Smooth muscle cell (in vitro differentiated cells): Measurements from ENCODE around the gene ODAPH. TPM values are rescaled to one million over a fixed set of nuclear protein-coding genes. Genes with fewer than 3 reads are reported as not detected.
A peak's percentile ranks its signal among the peaks of the same experiment; 100 is the strongest.
"Not testable (repeated sequence)": the region's sequence is repeated elsewhere in the genome, so short reads cannot be mapped to it uniquely, and the experiment has no call there.

Experiments used
- DNase-seq: peaks from one replicate; lab custom pipeline; 2025; ENCODE audit not compliant: unreplicated experiment; lab: John Stamatoyannopoulos, UW
- H2AFZ ChIP-seq: fragments of 200-600 bp; sonication (generic); 2 replicates; pipeline ENCODE4 v1.6.0; 2016; ENCODE audit warnings: antibody characterized with exemption, low read depth, mild to moderate bottlenecking
- H3F3A ChIP-seq: fragments of 200-600 bp; sonication (generic); 2 replicates; pipeline ENCODE4 v1.6.0; 2017; ENCODE audit warnings: antibody characterized with exemption, low read depth
- H3K27ac ChIP-seq: fragments of 200-600 bp; sonication (generic); 2 replicates; pipeline ENCODE4 v1.5.1; 2016; ENCODE audit warnings: low read depth, mild to moderate bottlenecking
- H3K27me3 ChIP-seq: fragments of 200-600 bp; sonication (generic); 2 replicates; pipeline ENCODE4 v1.6.1; 2016; ENCODE audit warnings: low read depth, mild to moderate bottlenecking
- H3K36me3 ChIP-seq: fragments of 200-600 bp; sonication (generic); 2 replicates; pipeline ENCODE4 v1.5.1; 2016; ENCODE audit warnings: low read depth
- H3K4me1 ChIP-seq: fragments of 200-600 bp; sonication (generic); 2 replicates; pipeline ENCODE4 v1.5.1; 2016; ENCODE audit warnings: low read depth
- H3K4me2 ChIP-seq: fragments of 200-600 bp; sonication (generic); 2 replicates; pipeline ENCODE4 v1.6.0; 2016; ENCODE audit warnings: mild to moderate bottlenecking
- H3K4me3 ChIP-seq: fragments of 200-600 bp; sonication (generic); 2 replicates; pipeline ENCODE4 v1.5.1; 2016; ENCODE audit warnings: mild to moderate bottlenecking
- H3K79me2 ChIP-seq: fragments of 200-600 bp; sonication (generic); 2 replicates; pipeline ENCODE4 v1.6.0; 2016; ENCODE audit warnings: low read depth, mild to moderate bottlenecking
- H3K9ac ChIP-seq: fragments of 200-600 bp; sonication (generic); 2 replicates; pipeline ENCODE4 v1.6.0; 2016; ENCODE audit warnings: low read depth
- H3K9me3 ChIP-seq: fragments of 200-600 bp; sonication (generic); replicated peaks from 2 replicates; pipeline ENCODE4 v1.5.1; 2016; ENCODE audit warnings: low read depth
- H4K20me1 ChIP-seq: fragments of 200-600 bp; sonication (generic); 2 replicates; pipeline ENCODE4 v1.6.0; 2016; ENCODE audit warnings: low read depth
- WGBS: methylation state at CpG from one replicate; pipeline ENCODE4 v1.1.7; 2016; ENCODE audit warnings: low lambda C conversion rate; 5-methylcytosine and 5-hydroxymethylcytosine counted together
- polyA plus RNA-seq: library from polyadenylated mRNA; unstranded; fragments of >200 nt; fragmentation: Nextera tagmentation; extraction: Ambion mirVana; gene quantifications from 2 replicates; pipeline ENCODE4 v1.2.1, GENCODE V29; 2016
- total RNA-seq: library from RNA; depleted of rRNA; stranded (reverse); fragments of >200 nt; gene quantifications from 2 replicates; pipeline ENCODE4 v1.2.3, GENCODE V29; 2014
- TF ChIP-seq, protein P1 (sequence below): fragments of 200-600 bp; sonication (generic); IDR thresholded peaks from 2 replicates; pipeline ENCODE4 v1.5.1; 2017; ENCODE audit warnings: borderline replicate concordance, mild to moderate bottlenecking, antibody characterized with exemption; ENCODE audit not compliant: insufficient read depth, poor library complexity, severe bottlenecking

The ODAPH gene, protein sequence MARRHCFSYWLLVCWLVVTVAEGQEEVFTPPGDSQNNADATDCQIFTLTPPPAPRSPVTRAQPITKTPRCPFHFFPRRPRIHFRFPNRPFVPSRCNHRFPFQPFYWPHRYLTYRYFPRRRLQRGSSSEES
- total RNA-seq (142 and 193 TPM in 2 replicates), polyA plus RNA-seq (165 and 543 TPM in 2 replicates)

DNA sequence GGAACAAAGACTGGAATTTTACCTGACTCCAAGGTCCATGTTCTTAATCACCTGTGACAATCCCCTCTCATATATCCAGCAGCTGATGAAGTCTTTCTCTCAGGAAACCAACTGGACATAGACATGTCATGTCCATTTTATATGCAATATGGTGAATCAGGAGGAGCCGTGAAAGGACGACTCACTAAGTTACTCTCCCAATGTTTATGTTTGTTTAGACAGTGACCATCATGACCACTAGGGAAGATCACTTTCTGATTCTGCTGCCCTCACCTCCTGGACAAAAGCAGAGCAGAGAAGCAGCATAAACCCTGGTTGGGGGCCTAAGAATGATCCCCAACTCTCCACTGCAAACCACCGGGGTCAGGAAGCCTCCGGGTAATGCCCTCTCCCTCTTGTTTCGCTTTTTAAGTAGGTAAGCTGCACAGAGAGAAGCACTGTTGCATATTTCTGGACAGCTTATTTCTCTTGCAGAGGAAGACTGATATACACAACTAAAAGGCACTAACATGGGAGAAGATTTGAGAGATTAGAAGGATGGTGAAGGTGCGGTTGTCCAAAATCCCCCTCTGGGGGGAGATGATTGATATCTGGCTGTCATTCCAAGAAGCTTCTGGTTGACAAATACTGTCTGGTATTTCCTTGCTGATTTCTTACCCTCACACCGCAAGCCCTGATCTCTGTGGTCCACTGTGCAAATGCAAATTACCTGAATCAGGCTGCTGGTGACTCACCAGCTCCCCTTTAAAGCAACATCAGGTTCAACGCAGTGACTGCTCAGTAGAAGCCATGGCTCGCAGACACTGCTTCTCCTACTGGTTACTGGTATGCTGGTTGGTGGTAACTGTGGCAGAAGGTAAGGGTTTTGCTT is at the start of gene ODAPH:
ODAPH (plus strand) TSS at position 773 of the 871 bp plus-strand sequence; CDS start at position 790, 17 bp downstream.
- no peak for DNase-seq
- Histone ChIP-seq H2AFZ (peak within 1 kb of the TSS; percentile 38), H3K4me2 (peak within 1 kb of the TSS; percentile 75), H3K9ac (peak within 1 kb of the TSS; percentile 85), H3K79me2 (no peaks in the 10 kb centered on the region), H4K20me1 (no peaks in the 10 kb centered on the region), H3K4me3 (peak within 1 kb of the TSS; percentile 33), H3K27ac (peak within 1 kb of the TSS; percentile 92), H3K9me3 (no peaks in the 10 kb centered on the region), H3K27me3 (no peaks in the 10 kb centered on the region), H3F3A (peaks cover 9% of the 10 kb centered on the region), H3K36me3 (no peaks in the 10 kb centered on the region), H3K4me1 (no peaks in the 10 kb centered on the region)
- TF ChIP-seq, protein P1, sequence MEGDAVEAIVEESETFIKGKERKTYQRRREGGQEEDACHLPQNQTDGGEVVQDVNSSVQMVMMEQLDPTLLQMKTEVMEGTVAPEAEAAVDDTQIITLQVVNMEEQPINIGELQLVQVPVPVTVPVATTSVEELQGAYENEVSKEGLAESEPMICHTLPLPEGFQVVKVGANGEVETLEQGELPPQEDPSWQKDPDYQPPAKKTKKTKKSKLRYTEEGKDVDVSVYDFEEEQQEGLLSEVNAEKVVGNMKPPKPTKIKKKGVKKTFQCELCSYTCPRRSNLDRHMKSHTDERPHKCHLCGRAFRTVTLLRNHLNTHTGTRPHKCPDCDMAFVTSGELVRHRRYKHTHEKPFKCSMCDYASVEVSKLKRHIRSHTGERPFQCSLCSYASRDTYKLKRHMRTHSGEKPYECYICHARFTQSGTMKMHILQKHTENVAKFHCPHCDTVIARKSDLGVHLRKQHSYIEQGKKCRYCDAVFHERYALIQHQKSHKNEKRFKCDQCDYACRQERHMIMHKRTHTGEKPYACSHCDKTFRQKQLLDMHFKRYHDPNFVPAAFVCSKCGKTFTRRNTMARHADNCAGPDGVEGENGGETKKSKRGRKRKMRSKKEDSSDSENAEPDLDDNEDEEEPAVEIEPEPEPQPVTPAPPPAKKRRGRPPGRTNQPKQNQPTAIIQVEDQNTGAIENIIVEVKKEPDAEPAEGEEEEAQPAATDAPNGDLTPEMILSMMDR, result peak; percentile 8
- 44% methylated on average over 9 of the region's 9 CpGs for WGBS

GRCh38 chr4:75509592-75509991 is 46.3 kb upstream of the ODAPH start:
- peaks cover 22% of the 10 kb centered on the region for H3K4me1 ChIP-seq
- H3F3A ChIP-seq, H3K27ac ChIP-seq, H3K9me3 ChIP-seq, H3K4me3 ChIP-seq, H2AFZ ChIP-seq, H3K36me3 ChIP-seq, H3K9ac ChIP-seq, H3K4me2 ChIP-seq, H3K27me3 ChIP-seq, DNase-seq: not testable (repeated sequence)
- peaks cover 70% of the 10 kb centered on the region for H3K79me2 ChIP-seq
- H4K20me1 ChIP-seq, result peaks cover 23% of the 10 kb centered on the region
- 97% methylated on average over 4 of the region's 4 CpGs for WGBS

GRCh38 chr4:75511841-75512240 is 44.0 kb upstream of the ODAPH start:
- Histone ChIP-seq H3K9ac (peak overlapping the region; percentile 10), H3K4me2 (peak overlapping the region; percentile 92), H3K9me3 (no peaks in the 10 kb centered on the region), H3K27ac (peak overlapping the region; percentile 90), H3K27me3 (no peaks in the 10 kb centered on the region), H4K20me1 (peaks cover 15% of the 10 kb centered on the region), H3F3A (peaks cover 9% of the 10 kb centered on the region), H3K4me1 (peaks cover 33% of the 10 kb centered on the region), H3K79me2 (peaks cover 83% of the 10 kb centered on the region), H3K36me3 (peaks cover 4% of the 10 kb centered on the region), H3K4me3 (peak overlapping the region; percentile 78), H2AFZ (no peak overlapping the region)
- DNase-seq, result no peak
- TF ChIP-seq, protein P1, result no peak
- WGBS, result 53% methylated on average over 3 of the region's 3 CpGs

GRCh38 chr4:75512386-75513211 is 43.3 kb upstream of the ODAPH start:
- Histone ChIP-seq H3K36me3 (peaks cover 2% of the 10 kb centered on the region), H4K20me1 (peaks cover 11% of the 10 kb centered on the region), H3K4me1 (peaks cover 33% of the 10 kb centered on the region), H3K9ac (peak overlapping the region; percentile 87), H3K4me3 (peak overlapping the region; percentile 78), H2AFZ (peak overlapping the region; percentile 81), H3F3A (peaks cover 9% of the 10 kb centered on the region), H3K79me2 (peaks cover 77% of the 10 kb centered on the region), H3K27ac (peak overlapping the region; percentile 90), H3K9me3 (no peaks in the 10 kb centered on the region), H3K27me3 (no peaks in the 10 kb centered on the region), H3K4me2 (peak overlapping the region; percentile 92)
- DNase-seq, result no peak
- TF ChIP-seq, protein P1, result no peak
- 33% methylated on average over 6 of the region's 6 CpGs for WGBS
